H7 (cell line): ENCODE data around the gene PLSCR4. TPM values are rescaled to one million over a fixed set of nuclear protein-coding genes. Genes with fewer than 3 reads are reported as not detected.

Source experiments
- DNase-seq: peaks from one replicate; pipeline ENCODE4 v3.0.0; 2012
- H3K27me3 ChIP-seq: 2 replicates; pipeline ENCODE4 v1.6.0; 2011; ENCODE audit warnings: mild to moderate bottlenecking, low read length; ENCODE audit not compliant: control insufficient read depth, insufficient read depth
- H3K36me3 ChIP-seq: replicated peaks from 2 replicates; pipeline ENCODE4 v1.5.1; 2011; ENCODE audit warnings: low read length; ENCODE audit not compliant: control insufficient read depth, insufficient read depth
- H3K4me3 ChIP-seq: 2 replicates; pipeline ENCODE4 v1.5.1; 2011; ENCODE audit warnings: low read depth, mild to moderate bottlenecking, control low read depth, low read length, moderate library complexity; ENCODE audit not compliant: insufficient read depth
- total RNA-seq: library from RNA; depleted of rRNA; stranded (reverse); fragments of >200 nt; shearing (Covaris generic); gene quantifications from 2 replicates; pipeline ENCODE4 v1.2.3, GENCODE V29; 2014

Gene PLSCR4
- total RNA-seq, 1 experiment from 2014 or later = 4.8 TPM

GRCh38 chr3:146223401-146224373, 27.2 kb downstream of the PLSCR4 start:
- Histone ChIP-seq H3K36me3 (no peaks in the 10 kb centered on the region), H3K4me3 (no peak overlapping the region)
- DNase-seq = no peak

GRCh38 chr3:146222204-146223046, 28.5 kb downstream of the PLSCR4 start:
- H3K36me3 ChIP-seq = no peaks in the 10 kb centered on the region
- H3K4me3 ChIP-seq = no peak overlapping the region
- peak; percentile 7 for DNase-seq
- no peaks in the 10 kb centered on the region for H3K27me3 ChIP-seq

More at GRCh38 chr3:146223401-146224373, 27.2 kb downstream of the PLSCR4 start:
- no peaks in the 10 kb centered on the region for H3K27me3 ChIP-seq

- Histone ChIP-seq H3K36me3 (no peaks in the 10 kb centered on the region), H3K27me3 (no peaks in the 10 kb centered on the region), H3K4me3 (no peak overlapping the region)
- no peak for DNase-seq
Measured at GRCh38 chr3:146221276-146221675, 29.6 kb downstream of the PLSCR4 start.

- H3K4me3 ChIP-seq = no peak overlapping the region
- no peaks in the 10 kb centered on the region for H3K36me3 ChIP-seq
- H3K27me3 ChIP-seq = no peaks in the 10 kb centered on the region
- no peak for DNase-seq
Measured at GRCh38 chr3:146218880-146219866, 31.7 kb downstream of the PLSCR4 start.

GRCh38 chr3:146217324-146217723, 33.6 kb downstream of the PLSCR4 start:
- DNase-seq = no peak
- Histone ChIP-seq H3K4me3 (no peak overlapping the region), H3K36me3 (no peaks in the 10 kb centered on the region), H3K27me3 (no peaks in the 10 kb centered on the region)

GRCh38 chr3:146214493-146214892, 36.4 kb downstream of the PLSCR4 start:
- DNase-seq = no peak
- Histone ChIP-seq H3K27me3 (no peaks in the 10 kb centered on the region), H3K4me3 (no peak overlapping the region), H3K36me3 (no peaks in the 10 kb centered on the region)

GRCh38 chr3:146209371-146209770, 41.5 kb downstream of the PLSCR4 start:
- Histone ChIP-seq H3K4me3 (no peak overlapping the region), H3K27me3 (no peaks in the 10 kb centered on the region), H3K36me3 (no peaks in the 10 kb centered on the region)
- DNase-seq = no peak

GRCh38 chr3:146203776-146204175, 47.1 kb downstream of the PLSCR4 start:
- H3K4me3 ChIP-seq = no peak overlapping the region
- H3K27me3 ChIP-seq = no peaks in the 10 kb centered on the region
- H3K36me3 ChIP-seq = no peaks in the 10 kb centered on the region
- DNase-seq = no peak

- DNase-seq = no peak
- Histone ChIP-seq H3K27me3 (no peaks in the 10 kb centered on the region), H3K4me3 (no peak overlapping the region), H3K36me3 (no peaks in the 10 kb centered on the region)
Measured at GRCh38 chr3:146200461-146201220, 50.3 kb downstream of the PLSCR4 start.

GRCh38 chr3:146199762-146200161, 51.1 kb downstream of the PLSCR4 start:
- no peak overlapping the region for H3K4me3 ChIP-seq
- no peaks in the 10 kb centered on the region for H3K36me3 ChIP-seq
- no peak for DNase-seq
- H3K27me3 ChIP-seq = no peaks in the 10 kb centered on the region

- no peak for DNase-seq
- no peaks in the 10 kb centered on the region for H3K36me3 ChIP-seq
- H3K4me3 ChIP-seq = no peak overlapping the region
- H3K27me3 ChIP-seq = no peaks in the 10 kb centered on the region
Measured at GRCh38 chr3:146196789-146197188, 54.1 kb downstream of the PLSCR4 start.

GRCh38 chr3:146195605-146196004, 55.3 kb downstream of the PLSCR4 start:
- no peak for DNase-seq
- H3K4me3 ChIP-seq = no peak overlapping the region
- no peaks in the 10 kb centered on the region for H3K27me3 ChIP-seq
- no peaks in the 10 kb centered on the region for H3K36me3 ChIP-seq

- no peak for DNase-seq
- H3K4me3 ChIP-seq = no peak overlapping the region
- H3K27me3 ChIP-seq = no peaks in the 10 kb centered on the region
- H3K36me3 ChIP-seq = no peaks in the 10 kb centered on the region
Measured at GRCh38 chr3:146195030-146195429, 55.9 kb downstream of the PLSCR4 start.
